Mesenteric fat pad (tissue), 1 donor: ENCODE data around the gene CNEP1R1. TPM values are rescaled to one million over a fixed set of nuclear protein-coding genes. Genes with fewer than 3 reads are reported as not detected.

ENCODE experiments used
- DNase-seq: peaks from one replicate; pipeline ENCODE4 v3.0.0-alpha.2; 2020; ENCODE audit warnings: low spot score
- total RNA-seq: library from RNA; stranded (reverse); fragmentation: NEBNext Ultra II Directional; extraction: Animal tissue kit (Norgen Biotek cat#: 25700); gene quantifications from one replicate; pipeline ENCODE4 v1.2.1, GENCODE V29; 2021
- donor health status: DM: yes; HTN: yes; CAD: no.

The CNEP1R1 gene
- total RNA-seq, 1 donor from 2014 or later, result 23.5 TPM

DNA sequence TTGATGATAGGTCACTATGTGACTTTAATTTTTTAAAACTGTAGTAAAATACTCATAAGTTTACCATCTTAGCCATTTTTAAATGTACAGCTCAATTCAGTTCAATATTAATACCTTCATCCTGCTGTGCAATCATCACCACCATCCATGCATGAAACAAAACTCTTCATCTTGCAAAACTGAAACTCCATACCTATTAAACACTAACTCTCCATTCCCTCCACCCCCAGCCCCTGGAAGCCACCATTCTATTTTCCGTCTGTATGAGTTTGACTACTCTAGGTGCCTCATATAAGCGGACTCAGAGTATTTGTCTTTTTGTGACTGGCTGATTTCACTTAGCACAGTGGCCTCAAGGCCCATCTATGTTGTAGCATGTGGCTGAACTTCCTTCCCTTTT, 9.4 kb upstream of the CNEP1R1 start:
- no peak for DNase-seq

DNA sequence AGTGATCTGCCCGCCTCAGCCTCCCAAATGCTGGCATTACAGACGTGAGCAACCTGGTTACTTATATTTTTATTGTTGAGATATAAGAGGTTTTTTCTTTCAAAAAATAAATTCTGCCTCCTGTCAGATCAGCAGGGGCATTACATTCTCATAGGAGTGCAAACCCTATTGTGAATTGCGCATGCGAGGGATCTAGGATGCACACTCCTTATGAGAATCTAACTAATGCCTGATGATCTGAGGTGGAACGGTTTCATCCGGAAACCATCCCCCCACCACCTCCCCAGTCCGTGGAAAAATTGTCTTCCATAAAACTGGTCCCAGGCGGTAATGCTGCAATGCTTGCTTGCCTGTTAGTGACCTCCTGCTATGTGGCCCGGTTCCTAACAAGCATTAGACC, 7.5 kb upstream of the CNEP1R1 start:
- no peak for DNase-seq

GRCh38 chr16:50021544-50021943, 3.5 kb upstream of the CNEP1R1 start:
- DNase-seq, result no peak

GRCh38 chr16:50023641-50024040, 1.4 kb upstream of the CNEP1R1 start:
- no peak for DNase-seq

DNA sequence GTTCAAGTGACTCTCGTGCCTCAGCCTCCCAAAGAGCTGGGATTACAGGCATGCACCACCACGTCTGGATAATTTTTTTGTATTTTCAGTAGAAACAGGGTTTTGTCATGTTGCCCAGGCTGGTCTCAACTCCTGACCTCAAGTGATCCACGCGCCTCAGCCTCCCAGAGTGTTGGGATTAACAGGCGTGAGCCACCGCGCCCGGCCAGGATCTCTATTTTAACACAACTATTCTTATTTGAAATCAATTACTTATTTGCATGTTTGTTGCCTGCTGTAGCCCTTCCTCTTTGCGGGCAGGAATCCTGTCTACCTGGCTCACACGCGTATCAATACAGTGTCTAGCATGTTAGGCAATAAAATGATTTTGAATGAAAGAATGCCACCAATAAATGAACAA, 818 bp upstream of the CNEP1R1 start:
- no peak for DNase-seq

DNA sequence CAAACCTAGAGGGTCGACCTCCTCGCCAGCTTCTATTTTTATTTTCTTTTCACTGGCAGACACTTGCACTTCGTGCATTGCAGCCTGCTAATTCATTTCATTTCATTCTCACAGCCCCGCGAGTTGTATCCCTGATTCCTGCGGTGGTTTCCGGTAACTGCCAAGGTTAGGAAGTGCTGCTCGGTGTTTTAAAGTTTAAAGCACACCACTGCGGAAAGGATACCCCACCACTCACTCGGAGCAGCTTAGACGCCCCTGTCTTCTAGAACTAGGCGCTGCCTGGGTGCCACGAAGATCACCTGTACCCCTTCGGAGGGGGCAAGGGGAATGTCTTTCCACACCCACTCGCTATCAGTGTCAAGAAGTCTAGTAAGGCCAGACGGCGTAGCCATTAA, 509 bp downstream of the CNEP1R1 start:
- no peak for DNase-seq

DNA sequence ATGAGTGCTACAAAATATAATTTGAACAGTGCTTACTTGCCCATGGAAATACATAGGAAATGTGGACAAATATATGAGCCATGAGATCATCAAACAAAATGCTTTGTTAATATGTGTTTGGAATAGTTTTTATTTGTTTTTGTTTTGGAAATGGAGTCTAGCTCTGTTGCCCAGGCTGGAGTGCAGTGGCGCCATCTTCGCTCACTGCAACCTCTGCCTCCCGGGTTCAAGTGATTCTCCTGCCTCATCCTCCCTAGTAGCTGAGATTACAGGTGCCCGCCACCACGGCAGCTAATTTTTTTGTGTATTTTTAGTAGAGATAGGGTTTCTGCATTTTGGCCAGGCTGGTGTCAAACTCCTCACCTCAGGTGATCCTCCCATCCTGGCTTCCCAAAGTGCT, 2.8 kb downstream of the CNEP1R1 start:
- DNase-seq, result no peak

- no peak for DNase-seq
Observed at GRCh38 chr16:50035468-50035992, 10.5 kb downstream of the CNEP1R1 start.

DNA sequence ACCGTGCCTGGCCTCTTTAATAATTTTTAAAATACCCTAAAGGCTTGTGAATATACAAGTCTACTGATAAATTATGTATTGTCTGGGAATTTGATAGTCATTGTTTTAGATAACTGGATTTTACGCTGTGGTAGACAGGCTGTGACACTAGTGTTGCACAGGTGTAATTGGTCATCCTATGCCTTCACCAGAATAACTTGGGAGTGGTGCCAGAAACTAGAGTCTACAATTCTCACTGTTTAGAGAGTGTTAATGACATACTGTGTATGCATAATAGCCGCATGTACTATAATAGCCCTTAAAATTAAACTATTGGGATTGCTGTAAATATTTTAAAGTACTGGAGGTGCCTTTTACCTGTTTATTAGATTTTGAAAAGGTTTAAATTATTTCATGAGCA, 11.4 kb downstream of the CNEP1R1 start:
- DNase-seq, result no peak

- DNase-seq, result no peak
Observed at GRCh38 chr16:50037662-50038220, 12.7 kb downstream of the CNEP1R1 start.

- DNase-seq, result no peak
Observed at GRCh38 chr16:50038286-50038685, 13.3 kb downstream of the CNEP1R1 start.

- no peak for DNase-seq
Observed at GRCh38 chr16:50038756-50039529, 13.9 kb downstream of the CNEP1R1 start.

DNA sequence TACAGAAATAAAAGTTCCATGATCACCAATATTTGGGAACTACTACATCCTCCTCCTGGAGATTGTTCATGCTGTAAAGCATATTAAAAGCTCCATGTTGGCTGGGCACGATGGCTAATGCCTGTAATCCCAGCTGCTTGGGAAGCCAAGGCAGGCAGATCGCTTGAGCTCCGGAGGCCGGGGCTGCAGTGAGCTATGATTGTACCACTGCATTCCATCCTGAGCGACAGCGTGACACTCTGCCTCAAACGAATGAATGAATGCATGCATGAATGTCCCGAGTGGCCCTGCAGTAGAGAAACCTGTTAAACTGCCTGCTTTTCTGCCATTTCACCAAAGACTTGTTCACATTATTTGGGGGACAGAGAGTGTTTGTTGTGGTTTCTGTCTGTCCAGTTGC, 15.0 kb downstream of the CNEP1R1 start:
- no peak for DNase-seq

- DNase-seq, result no peak
Observed at GRCh38 chr16:50040710-50041109, 15.7 kb downstream of the CNEP1R1 start.

DNA sequence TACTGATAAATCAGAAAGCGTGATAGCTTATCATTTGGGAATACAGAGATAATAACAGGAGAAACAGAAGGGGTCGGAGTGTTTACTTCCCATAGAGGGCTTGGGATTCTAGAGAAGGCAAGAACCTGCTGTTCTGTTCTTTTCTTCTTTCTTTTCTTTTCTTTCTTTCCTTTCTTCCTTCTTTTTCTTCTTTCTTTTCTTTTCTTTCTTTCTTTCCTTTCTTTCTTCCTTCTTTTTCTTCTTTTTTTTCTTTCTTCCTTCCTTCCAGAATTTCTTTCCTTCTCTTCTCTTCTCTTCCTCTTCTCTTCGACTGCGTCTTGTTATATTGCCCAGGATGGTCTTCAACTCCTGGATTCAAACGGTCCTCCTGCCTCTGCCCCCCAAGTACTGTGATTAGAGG, 18.3 kb downstream of the CNEP1R1 start:
- DNase-seq, result no peak

GRCh38 chr16:50045412-50045811, 20.4 kb downstream of the CNEP1R1 start:
- no peak for DNase-seq

DNA sequence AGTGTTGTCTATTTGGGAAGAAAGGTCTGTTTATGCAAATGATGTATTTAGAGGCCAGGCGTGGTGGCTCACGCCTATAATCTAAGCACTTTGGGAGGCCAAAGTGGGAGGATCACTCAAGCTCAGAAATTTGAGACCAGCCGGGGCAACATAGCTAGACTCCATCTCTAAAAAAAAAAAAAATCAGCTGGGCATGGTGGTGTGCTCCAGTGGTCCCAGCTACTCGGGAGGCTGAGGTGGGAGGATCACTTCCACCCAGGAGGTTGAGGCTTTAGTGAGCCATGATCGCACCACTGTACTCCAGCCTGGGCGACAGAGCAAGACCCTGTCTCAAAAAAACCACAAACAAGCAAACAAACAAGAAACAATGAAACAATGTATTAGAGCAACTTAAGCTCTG, 21.8 kb downstream of the CNEP1R1 start:
- DNase-seq, result no peak

DNA sequence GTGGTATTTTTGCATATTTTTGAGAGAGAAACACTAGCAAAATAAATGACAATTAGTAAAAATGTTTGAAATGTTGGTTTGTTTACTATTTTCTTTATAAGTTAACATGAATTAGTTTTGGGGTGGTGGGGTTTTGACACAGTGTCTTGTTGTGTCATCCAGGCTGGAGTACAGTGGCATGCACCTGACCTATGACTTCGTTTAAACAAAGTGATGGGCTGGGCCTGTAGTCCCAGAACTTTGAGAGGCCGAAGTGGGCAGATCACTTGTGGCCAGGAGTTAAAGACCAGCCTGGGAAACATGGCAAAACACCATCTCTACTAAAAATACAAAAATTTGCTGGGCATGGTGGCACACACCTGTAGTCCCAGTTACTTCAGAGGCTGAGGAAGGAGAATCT, 22.8 kb downstream of the CNEP1R1 start:
- no peak for DNase-seq

GRCh38 chr16:50050802-50051201, 25.8 kb downstream of the CNEP1R1 start:
- no peak for DNase-seq

- no peak for DNase-seq
Observed at GRCh38 chr16:50056226-50056625, 31.2 kb downstream of the CNEP1R1 start.

GRCh38 chr16:50058091-50058771, 33.2 kb downstream of the CNEP1R1 start:
- no peak for DNase-seq

DNA sequence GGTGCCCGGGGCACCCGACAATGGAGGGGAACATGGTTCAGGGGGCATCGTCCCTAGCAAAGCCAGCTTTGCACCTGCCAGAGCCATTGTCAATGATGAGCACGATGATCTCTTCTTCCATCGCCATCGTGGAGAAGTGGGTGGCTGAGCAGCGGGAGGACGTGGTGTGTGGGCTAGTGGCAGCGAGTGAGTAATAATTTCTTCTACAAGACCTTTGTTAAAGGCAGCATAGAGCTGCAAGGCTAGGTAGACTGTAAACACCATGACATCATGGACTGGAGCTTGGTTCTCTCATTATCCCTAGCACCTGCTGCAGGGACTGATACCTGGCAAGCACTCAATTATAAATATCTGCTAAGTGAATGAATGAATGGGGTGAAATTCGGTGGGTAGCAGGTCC, 34.1 kb downstream of the CNEP1R1 start:
- DNase-seq, result no peak
